SH-SY5Y (cell line): ENCODE data around the gene AGAP1.

ENCODE experiments used
- GATA2 ChIP-seq: IDR thresholded peaks from 2 replicates; pipeline ENCODE4 v1.6.1; 2011; ENCODE audit warnings: mild to moderate bottlenecking, low read depth, low read length
- GATA3 ChIP-seq: IDR thresholded peaks from 2 replicates; pipeline ENCODE4 v1.6.1; 2011; ENCODE audit warnings: low read depth, mild to moderate bottlenecking, low read length, moderate library complexity

Gene AGAP1

GRCh38 chr2:236001854-236002253, 508.0 kb downstream of the AGAP1 start:
- TF ChIP-seq GATA3, result no peak
- no peak for TF ChIP-seq GATA2

GRCh38 chr2:236008006-236008405, 514.2 kb downstream of the AGAP1 start:
- TF ChIP-seq GATA2 (no peak), GATA3 (no peak)

- TF ChIP-seq GATA3, result no peak
- TF ChIP-seq GATA2, result no peak
Observed at GRCh38 chr2:236008857-236009256, 515.0 kb downstream of the AGAP1 start.

- no peak for TF ChIP-seq GATA3
- TF ChIP-seq GATA2, result no peak
Observed at GRCh38 chr2:236010920-236011685, 517.3 kb downstream of the AGAP1 start.

GRCh38 chr2:236012155-236012554, 518.3 kb downstream of the AGAP1 start:
- TF ChIP-seq GATA2 (no peak), GATA3 (no peak)

GRCh38 chr2:236014408-236015131, 520.7 kb downstream of the AGAP1 start:
- TF ChIP-seq GATA3 (no peak), GATA2 (no peak)

- TF ChIP-seq GATA3 (no peak), GATA2 (no peak)
Observed at GRCh38 chr2:236015171-236015570, 521.3 kb downstream of the AGAP1 start.

- TF ChIP-seq GATA2 (no peak), GATA3 (no peak)
Observed at GRCh38 chr2:236016496-236016895, 522.7 kb downstream of the AGAP1 start.

GRCh38 chr2:236017446-236017845, 523.6 kb downstream of the AGAP1 start:
- TF ChIP-seq GATA3 (no peak), GATA2 (no peak)

- TF ChIP-seq GATA2, result no peak
- no peak for TF ChIP-seq GATA3
Observed at GRCh38 chr2:236019434-236019833, 525.6 kb downstream of the AGAP1 start.

- TF ChIP-seq GATA3 (no peak), GATA2 (no peak)
Observed at GRCh38 chr2:236021499-236022057, 527.7 kb downstream of the AGAP1 start.

GRCh38 chr2:236022128-236022527, 528.3 kb downstream of the AGAP1 start:
- TF ChIP-seq GATA3 (no peak), GATA2 (no peak)

GRCh38 chr2:236025892-236026291, 532.0 kb downstream of the AGAP1 start:
- TF ChIP-seq GATA3 (no peak), GATA2 (no peak)

GRCh38 chr2:236026841-236027240, 533.0 kb downstream of the AGAP1 start:
- TF ChIP-seq GATA2 (no peak), GATA3 (no peak)

- no peak for TF ChIP-seq GATA2
- TF ChIP-seq GATA3, result no peak
Observed at GRCh38 chr2:236028066-236028465, 534.2 kb downstream of the AGAP1 start.

- TF ChIP-seq GATA2, result no peak
- no peak for TF ChIP-seq GATA3
Observed at GRCh38 chr2:236033462-236033861, 539.6 kb downstream of the AGAP1 start.
